ENCODE data around the gene TRH. TPM values are rescaled to one million over a fixed set of nuclear protein-coding genes. Genes with fewer than 3 reads are reported as not detected.
"Not testable (repeated sequence)": the region's sequence is repeated elsewhere in the genome, so short reads cannot be mapped to it uniquely, and the experiment has no call there.

Gene TRH
- total and polyA plus RNA-seq, 2 of the 4 experiments (the other 2 are of a cell fraction) = not detected

- H4K8ac ChIP-seq (ENCODE audit: low read depth in 2 of 2, low read length in 2 of 2); dilution Hi-C loops (cut with HindIII; ENCODE audit: low sequenced_read_pairs, unreplicated experiment); ATAC-seq (ENCODE audit: low read depth); CTCF ChIA-PET; DNase-seq; H4K91ac ChIP-seq (ENCODE audit: insufficient read depth, low read depth, low read length); H3K9me3 ChIP-seq (ENCODE audit: control insufficient read depth, insufficient read depth, low read length); H3K56ac ChIP-seq (ENCODE audit: extremely low read depth, insufficient read depth, low read length); H3K4me2 ChIP-seq (ENCODE audit: low read depth, low read length); H2AFZ ChIP-seq (replicated peaks; ENCODE audit: low read length, poor library complexity); H2AK5ac ChIP-seq (ENCODE audit: low read depth, low read length); H3K27me3 ChIP-seq (ENCODE audit: control insufficient read depth, insufficient read depth, low read length); H3K14ac ChIP-seq (replicated peaks; ENCODE audit: low read depth, low read length); H2BK15ac ChIP-seq (ENCODE audit: low read depth, low read length); H3K9ac ChIP-seq (ENCODE audit: low read depth, low read length); BruUV-seq (replicated peaks); H3K18ac ChIP-seq (ENCODE audit: low read depth, low read length); in situ Hi-C loops (cut with MboI; ENCODE audit: low sequenced_read_pairs); POLR2A ChIA-PET (ENCODE audit: unreplicated experiment); H3K23ac ChIP-seq (ENCODE audit: low read depth, low read length); H4K20me1 ChIP-seq (ENCODE audit: insufficient read depth, low read length); H2BK20ac ChIP-seq (ENCODE audit: low read depth, low read length); H3K4me1 ChIP-seq (ENCODE audit: control insufficient read depth, insufficient read depth, low read length); H2AK9ac ChIP-seq (replicated peaks; ENCODE audit: low read depth, low read length, poor library complexity); H3K79me1 ChIP-seq (ENCODE audit: low read depth in 1 of 2, low read length in 2 of 2); H4K5ac ChIP-seq (ENCODE audit: low read depth, low read length); H3K4ac ChIP-seq (ENCODE audit: low read depth, low read length); intact Hi-C loops (cut with micrococcal nuclease); H2BK5ac ChIP-seq (ENCODE audit: low read depth, low read length, poor library complexity, severe bottlenecking); H3K4me3 ChIP-seq (ENCODE audit: insufficient read depth, low read depth, low read length); H3K27ac ChIP-seq (ENCODE audit: insufficient read depth, low read length); H3K9me1 ChIP-seq (ENCODE audit: insufficient read depth, low read length); H3K36me3 ChIP-seq (ENCODE audit: control insufficient read depth, insufficient read depth, low read length); H2BK120ac ChIP-seq (ENCODE audit: low read depth, low read length): not testable (repeated sequence)
- WGBS, 2 experiments (ENCODE audit: extremely low coverage in 2 of 2, insufficient read length in 1 of 2) = no CpG with 5 or more reads among the region's 14 CpGs
These were observed 51.8 kb downstream of the TRH start for GRCh38 chr3:130026146-130026829.

- H2BK20ac ChIP-seq (ENCODE audit: low read depth, low read length); H2BK15ac ChIP-seq (ENCODE audit: low read depth, low read length); in situ Hi-C loops (cut with MboI; ENCODE audit: low sequenced_read_pairs): not testable (repeated sequence)
These were observed 52.9 kb downstream of the TRH start for GRCh38 chr3:130027437-130027836.

More at GRCh38 chr3:130027437-130027836, 52.9 kb downstream of the TRH start:
- H3K9me3 ChIP-seq (ENCODE audit: control insufficient read depth, insufficient read depth, low read length); H3K27me3 ChIP-seq (ENCODE audit: control insufficient read depth, insufficient read depth, low read length); H2BK120ac ChIP-seq (ENCODE audit: low read depth, low read length); CTCF ChIA-PET; BruUV-seq (replicated peaks); H3K79me1 ChIP-seq (ENCODE audit: low read depth in 1 of 2, low read length in 2 of 2); H2AK5ac ChIP-seq (ENCODE audit: low read depth, low read length); H3K23ac ChIP-seq (ENCODE audit: low read depth, low read length); H2AFZ ChIP-seq (replicated peaks; ENCODE audit: low read length, poor library complexity); H3K18ac ChIP-seq (ENCODE audit: low read depth, low read length); H3K4me2 ChIP-seq (ENCODE audit: low read depth, low read length); H4K8ac ChIP-seq (ENCODE audit: low read depth in 2 of 2, low read length in 2 of 2); H3K36me3 ChIP-seq (ENCODE audit: control insufficient read depth, insufficient read depth, low read length); H3K9ac ChIP-seq (ENCODE audit: low read depth, low read length); H4K91ac ChIP-seq (ENCODE audit: insufficient read depth, low read depth, low read length); H4K20me1 ChIP-seq (ENCODE audit: insufficient read depth, low read length); H3K4me3 ChIP-seq (ENCODE audit: insufficient read depth, low read depth, low read length); H3K4ac ChIP-seq (ENCODE audit: low read depth, low read length); H4K5ac ChIP-seq (ENCODE audit: low read depth, low read length); H3K56ac ChIP-seq (ENCODE audit: extremely low read depth, insufficient read depth, low read length); dilution Hi-C loops (cut with HindIII; ENCODE audit: low sequenced_read_pairs, unreplicated experiment); DNase-seq; intact Hi-C loops (cut with micrococcal nuclease); H3K14ac ChIP-seq (replicated peaks; ENCODE audit: low read depth, low read length); POLR2A ChIA-PET (ENCODE audit: unreplicated experiment); H3K9me1 ChIP-seq (ENCODE audit: insufficient read depth, low read length); H3K27ac ChIP-seq (ENCODE audit: insufficient read depth, low read length); ATAC-seq (ENCODE audit: low read depth); H2BK5ac ChIP-seq (ENCODE audit: low read depth, low read length, poor library complexity, severe bottlenecking); H3K4me1 ChIP-seq (ENCODE audit: control insufficient read depth, insufficient read depth, low read length); H2AK9ac ChIP-seq (replicated peaks; ENCODE audit: low read depth, low read length, poor library complexity): not testable (repeated sequence)
- WGBS, 2 experiments (ENCODE audit: extremely low coverage in 2 of 2, insufficient read length in 1 of 2) = no CpG with 5 or more reads among the region's 6 CpGs
